ENCODE data around the gene GAST.

- TF ChIP-seq CTCF (conservative IDR thresholded peaks at IDR 0.05; ENCODE audit: low read depth, low read length) (no peak), EZH2phosphoT487 (IDR thresholded peaks at IDR 0.05; ENCODE audit: borderline replicate concordance, low read length) (no peak), EZH2 (IDR thresholded peaks at IDR 0.05; ENCODE audit: low read length, unreplicated experiment) (no peak)
These were observed 40.0 kb upstream of the GAST start for GRCh38 chr17:41672153-41672552.
